Measurements from ENCODE around the gene DSC1. TPM values are rescaled to one million over a fixed set of nuclear protein-coding genes. Genes with fewer than 3 reads are reported as not detected.
A peak's percentile ranks its signal among the peaks of the same experiment; 100 is the strongest.
"Not testable (repeated sequence)": the region's sequence is repeated elsewhere in the genome, so short reads cannot be mapped to it uniquely, and the experiment has no call there.

The DSC1 gene
- total and polyA plus RNA-seq, 5 donors = 8.9 to 87.5 (median 42.9) TPM

GRCh38 chr18:31203096-31203793, 40.6 kb upstream of the DSC1 start:
- DNase-seq (peak; percentile 22 to 67 (median 60)), ATAC-seq (peak; percentile 34 to 47)
- 35% methylated on average over 9 of the region's 9 CpGs for WGBS
- Histone ChIP-seq H3K4me1 (ENCODE audit: control insufficient read depth, insufficient read depth, low read length) (no peaks in the 10 kb centered on the region), H3K27ac (ENCODE audit: low read length) (peak overlapping the region; percentile 57), H3K4me3 (ENCODE audit: low read length) (peak overlapping the region; percentile 10), H3K9me3 (ENCODE audit: control insufficient read depth, low read length) (no peaks in the 10 kb centered on the region), H3K27me3 (ENCODE audit: control insufficient read depth, insufficient read depth) (no peaks in the 10 kb centered on the region)
- intact Hi-C loops (cut with DNase I) = no loop called here

- Histone ChIP-seq H3K27ac (ENCODE audit: low read length) (no peak overlapping the region), H3K4me3 (ENCODE audit: low read length) (no peak overlapping the region), H3K27me3 (ENCODE audit: control insufficient read depth, insufficient read depth) (no peaks in the 10 kb centered on the region), H3K4me1 (ENCODE audit: control insufficient read depth, insufficient read depth, low read length) (peaks cover 2% of the 10 kb centered on the region), H3K9me3 (ENCODE audit: control insufficient read depth, low read length) (no peaks in the 10 kb centered on the region)
- intact Hi-C loops (cut with DNase I) = no loop called here
- no peak for ATAC-seq
- no peak for DNase-seq
- 69% methylated on average over 5 of the region's 5 CpGs for WGBS
These were observed 36.6 kb upstream of the DSC1 start for GRCh38 chr18:31199190-31199769.

DNA sequence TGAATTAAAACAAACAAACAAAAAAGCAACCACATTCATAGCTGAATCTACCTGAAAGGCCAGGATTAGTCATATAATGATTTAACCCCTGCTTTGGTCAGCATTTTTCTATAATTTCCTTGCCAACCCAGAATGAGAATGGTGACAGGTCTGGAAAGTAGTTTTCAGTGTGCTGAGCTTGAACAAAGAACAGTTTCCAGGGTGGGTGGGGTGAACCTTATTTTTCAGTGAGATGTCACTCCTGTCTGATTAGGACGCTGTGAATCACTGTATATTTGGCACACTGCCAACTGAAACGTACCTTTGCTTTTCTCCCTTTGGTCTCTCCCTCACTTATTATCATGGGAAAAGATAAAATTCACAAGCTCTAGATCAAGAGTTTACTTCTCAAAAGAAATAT, 35.0 kb upstream of the DSC1 start:
- Histone ChIP-seq H3K27me3 (ENCODE audit: control insufficient read depth, insufficient read depth) (no peaks in the 10 kb centered on the region), H3K9me3 (ENCODE audit: control insufficient read depth, low read length) (no peaks in the 10 kb centered on the region), H3K4me1 (ENCODE audit: control insufficient read depth, insufficient read depth, low read length) (peaks cover 2% of the 10 kb centered on the region), H3K27ac (ENCODE audit: low read length) (no peak overlapping the region), H3K4me3 (ENCODE audit: low read length) (no peak overlapping the region)
- peak in 1 of 2 donors; percentile 48 for ATAC-seq
- WGBS = 8% methylated on average over 2 of the region's 2 CpGs
- DNase-seq = no peak
- intact Hi-C loops (cut with DNase I) = no loop called here

- Histone ChIP-seq H3K9me3 (ENCODE audit: control insufficient read depth, low read length) (no peaks in the 10 kb centered on the region), H3K27me3 (ENCODE audit: control insufficient read depth, insufficient read depth) (no peaks in the 10 kb centered on the region), H3K4me1 (ENCODE audit: control insufficient read depth, insufficient read depth, low read length) (peaks cover 2% of the 10 kb centered on the region), H3K4me3 (ENCODE audit: low read length) (no peak overlapping the region), H3K27ac (ENCODE audit: low read length) (no peak overlapping the region)
- DNase-seq = no peak
- no peak for ATAC-seq
- 57% methylated on average over 3 of the region's 3 CpGs for WGBS
- intact Hi-C loops (cut with DNase I) = no loop called here
These were observed 32.4 kb upstream of the DSC1 start for GRCh38 chr18:31195063-31195462.

GRCh38 chr18:31192086-31192776, 29.6 kb upstream of the DSC1 start:
- no peak for DNase-seq
- intact Hi-C loops (cut with DNase I) = no loop called here
- H3K27ac ChIP-seq (ENCODE audit: low read length) = no peak overlapping the region
- no peaks in the 10 kb centered on the region for H3K27me3 ChIP-seq (ENCODE audit: control insufficient read depth, insufficient read depth)
- ATAC-seq = no peak
- H3K4me3 ChIP-seq (ENCODE audit: low read length) = no peak overlapping the region
- H3K9me3 ChIP-seq (ENCODE audit: control insufficient read depth, low read length) = no peaks in the 10 kb centered on the region
- H3K4me1 ChIP-seq (ENCODE audit: control insufficient read depth, insufficient read depth, low read length) = peaks cover 4% of the 10 kb centered on the region

GRCh38 chr18:31190919-31191318, 28.3 kb upstream of the DSC1 start:
- Histone ChIP-seq H3K27me3 (ENCODE audit: control insufficient read depth, insufficient read depth) (no peaks in the 10 kb centered on the region), H3K4me1 (ENCODE audit: control insufficient read depth, insufficient read depth, low read length) (peaks cover 4% of the 10 kb centered on the region), H3K27ac (ENCODE audit: low read length) (no peak overlapping the region), H3K4me3 (ENCODE audit: low read length) (no peak overlapping the region), H3K9me3 (ENCODE audit: control insufficient read depth, low read length) (no peaks in the 10 kb centered on the region)
- intact Hi-C loops (cut with DNase I) = no loop called here
- WGBS = 64% methylated on average over 2 of the region's 2 CpGs
- no peak for DNase-seq
- no peak for ATAC-seq

DNA sequence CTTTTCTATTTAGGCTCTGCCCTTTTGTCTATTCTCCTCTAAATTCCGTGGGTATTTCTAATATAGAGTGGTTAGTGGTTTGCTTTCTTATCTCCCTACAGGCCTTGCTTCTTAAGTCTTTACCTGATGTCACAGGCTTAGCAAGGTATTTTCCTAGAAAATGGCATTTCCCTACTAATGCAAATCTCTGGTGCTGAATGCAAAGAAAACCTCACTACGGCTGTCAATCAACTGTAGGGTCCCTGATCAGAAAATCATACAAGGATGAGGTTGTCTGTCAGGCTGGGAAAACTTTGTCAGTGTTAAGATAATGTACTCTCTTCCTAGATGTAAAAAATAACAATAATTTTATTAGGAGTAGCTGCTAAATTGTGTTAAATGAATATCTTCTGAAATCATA, 27.1 kb upstream of the DSC1 start:
- no peaks in the 10 kb centered on the region for H3K27me3 ChIP-seq (ENCODE audit: control insufficient read depth, insufficient read depth)
- no peaks in the 10 kb centered on the region for H3K9me3 ChIP-seq (ENCODE audit: control insufficient read depth, low read length)
- no peak overlapping the region for H3K4me3 ChIP-seq (ENCODE audit: low read length)
- DNase-seq (no peak), ATAC-seq (no peak)
- intact Hi-C loops (cut with DNase I) = no loop called here
- WGBS = 80% methylated on average over 2 of the region's 2 CpGs
- H3K27ac ChIP-seq (ENCODE audit: low read length) = no peak overlapping the region
- H3K4me1 ChIP-seq (ENCODE audit: control insufficient read depth, insufficient read depth, low read length) = peaks cover 2% of the 10 kb centered on the region

DNA sequence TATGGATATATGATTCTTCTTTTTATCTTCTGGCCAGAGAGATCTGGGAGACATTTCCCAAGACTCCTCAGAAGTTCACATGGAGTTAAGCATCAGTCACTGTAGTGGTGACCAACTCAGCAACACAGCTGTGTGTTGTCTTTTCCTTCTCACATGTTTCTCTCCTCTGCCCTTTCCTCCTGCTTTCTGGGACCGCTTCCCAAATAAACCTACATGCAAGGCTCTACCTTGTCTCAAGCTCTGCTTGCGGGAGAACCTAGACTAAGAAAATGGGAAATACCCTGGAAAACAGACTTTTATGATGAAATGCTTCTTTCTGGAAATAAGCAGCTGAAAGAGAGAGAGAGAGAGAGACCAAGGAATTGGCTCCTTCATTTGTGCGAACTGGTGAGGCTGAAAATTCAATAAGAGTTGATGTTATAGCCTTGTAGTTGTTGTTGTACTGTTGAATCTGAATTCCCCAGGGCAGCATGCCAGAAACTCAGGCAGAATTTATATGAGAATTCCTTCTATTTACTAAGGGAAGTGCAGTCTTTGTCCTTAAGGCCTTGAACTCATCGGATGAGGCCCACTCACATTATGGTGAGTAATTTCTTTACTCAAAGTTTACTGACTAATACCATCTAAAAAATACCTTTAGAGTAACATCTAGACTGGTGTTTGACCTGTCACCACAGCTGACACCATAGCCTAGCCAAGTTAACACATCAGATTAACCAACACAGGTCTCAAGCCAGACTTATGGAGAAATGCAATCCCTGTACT, 22.7 kb upstream of the DSC1 start:
- Histone ChIP-seq H3K27ac (ENCODE audit: low read length) (no peak overlapping the region), H3K4me3 (ENCODE audit: low read length) (no peak overlapping the region), H3K4me1 (ENCODE audit: control insufficient read depth, insufficient read depth, low read length) (peaks cover 2% of the 10 kb centered on the region), H3K9me3 (ENCODE audit: control insufficient read depth, low read length) (no peaks in the 10 kb centered on the region), H3K27me3 (ENCODE audit: control insufficient read depth, insufficient read depth) (no peaks in the 10 kb centered on the region)
- ATAC-seq (no peak), DNase-seq (no peak)
- 57% methylated on average over 4 of the region's 4 CpGs for WGBS
- intact Hi-C loops (cut with DNase I) = no loop called here

- 92% methylated on average over 2 of the region's 2 CpGs for WGBS
These were observed 20.6 kb upstream of the DSC1 start for GRCh38 chr18:31183302-31183701.

GRCh38 chr18:31177369-31177768, 14.7 kb upstream of the DSC1 start:
- intact Hi-C loops (cut with DNase I); ATAC-seq; DNase-seq; H3K27ac ChIP-seq (ENCODE audit: low read length); H3K4me3 ChIP-seq (ENCODE audit: low read length); H3K9me3 ChIP-seq (ENCODE audit: control insufficient read depth, low read length); H3K27me3 ChIP-seq (ENCODE audit: control insufficient read depth, insufficient read depth); H3K4me1 ChIP-seq (ENCODE audit: control insufficient read depth, insufficient read depth, low read length): not testable (repeated sequence)
- WGBS = 96% methylated on average over 6 of the region's 6 CpGs

More at GRCh38 chr18:31183302-31183701, 20.6 kb upstream of the DSC1 start:
- no peak overlapping the region for H3K4me3 ChIP-seq (ENCODE audit: low read length)
- no peaks in the 10 kb centered on the region for H3K27me3 ChIP-seq (ENCODE audit: control insufficient read depth, insufficient read depth)
- no peak overlapping the region for H3K27ac ChIP-seq (ENCODE audit: low read length)
- no peak for DNase-seq
- no peaks in the 10 kb centered on the region for H3K4me1 ChIP-seq (ENCODE audit: control insufficient read depth, insufficient read depth, low read length)
- no peaks in the 10 kb centered on the region for H3K9me3 ChIP-seq (ENCODE audit: control insufficient read depth, low read length)
- intact Hi-C loops (cut with DNase I) = no loop called here
- no peak for ATAC-seq

GRCh38 chr18:31176531-31176930, 13.9 kb upstream of the DSC1 start:
- Histone ChIP-seq H3K9me3 (ENCODE audit: control insufficient read depth, low read length) (no peaks in the 10 kb centered on the region), H3K4me1 (ENCODE audit: control insufficient read depth, insufficient read depth, low read length) (peaks cover 1% of the 10 kb centered on the region), H3K27me3 (ENCODE audit: control insufficient read depth, insufficient read depth) (no peaks in the 10 kb centered on the region), H3K27ac (ENCODE audit: low read length) (no peak overlapping the region), H3K4me3 (ENCODE audit: low read length) (no peak overlapping the region)
- WGBS = 88% methylated on average over 2 of the region's 2 CpGs
- DNase-seq = no peak
- no peak for ATAC-seq
- intact Hi-C loops (cut with DNase I) = no loop called here

Measured in right cardiac atrium (tissue), 5 donors.